HepG2 (cell line): ENCODE measurements around the gene IKZF5. TPM values are rescaled to one million over a fixed set of nuclear protein-coding genes. Genes with fewer than 3 reads are reported as not detected.

Experiments
- ARNTL ChIP-seq: sonication (generic); formaldehyde crosslinking; IDR thresholded peaks from 2 replicates; pipeline ENCODE4 v1.4.0; 2020; ENCODE audit warnings: mild to moderate bottlenecking, missing genetic modification reagents
- BORCS8-MEF2B ChIP-seq: sonication (generic); formaldehyde crosslinking; IDR thresholded peaks from 2 replicates; pipeline ENCODE4 v1.8.0; 2022; ENCODE audit warnings: mild to moderate bottlenecking, missing genetic modification reagents
- CREB1 ChIP-seq, 2 experiments: fragments of 450-650 bp in 1 of 2; IDR thresholded peaks; 2 replicates each; pipeline ENCODE4 v1.6.1; 2016 to 2017; ENCODE audit warnings: control low read depth in 1 of 2, mild to moderate bottlenecking in 1 of 2, missing compliant biosample characterization in 1 of 2, missing genetic modification characterization in 1 of 2
- DPF2 ChIP-seq: sonication (generic); formaldehyde crosslinking; IDR thresholded peaks from 2 replicates; pipeline ENCODE4 v1.4.0; 2020; ENCODE audit warnings: mild to moderate bottlenecking, low read depth, missing genetic modification reagents, borderline replicate concordance
- ESRRA ChIP-seq: sonication (generic); formaldehyde crosslinking; IDR thresholded peaks from 2 replicates; pipeline ENCODE4 v1.5.1; 2020; ENCODE audit warnings: mild to moderate bottlenecking, low read depth, missing genetic modification reagents
- HOXA3 ChIP-seq: sonication (generic); formaldehyde crosslinking; IDR thresholded peaks from 2 replicates; pipeline ENCODE4 v1.5.0; 2020; ENCODE audit warnings: missing genetic modification reagents
- KLF16 ChIP-seq, 2 experiments: sonication (generic) in 1 of 2; formaldehyde crosslinking in 1 of 2; IDR thresholded peaks; 2 replicates each; pipeline versions ENCODE4 v1.6.1 to v1.8.0; 2016 to 2023; ENCODE audit warnings: missing genetic modification reagents in 2 of 2, missing compliant biosample characterization in 1 of 2
- MYC ChIP-seq: sonication (generic); formaldehyde crosslinking; IDR thresholded peaks from 2 replicates; pipeline ENCODE4 v1.9.0; 2021; ENCODE audit warnings: missing genetic modification reagents, borderline replicate concordance
- NR2F6 ChIP-seq, 2 experiments: IDR thresholded peaks; 2 replicates each; pipeline ENCODE4 v1.6.1; 2016; ENCODE audit warnings: antibody characterized with exemption in 1 of 2, mild to moderate bottlenecking in 1 of 2
- RARG ChIP-seq: sonication (generic); formaldehyde crosslinking; IDR thresholded peaks from 2 replicates; pipeline ENCODE4 v1.4.0; 2020; ENCODE audit warnings: low read depth, mild to moderate bottlenecking, missing genetic modification reagents
- SOX13 ChIP-seq, 3 experiments: fragments of 450-650 bp in 1 of 3; sonication (generic) in 1 of 3; formaldehyde crosslinking in 1 of 3; IDR thresholded peaks in 2 of 3; conservative IDR thresholded peaks in 1 of 3; 2 replicates each; pipeline versions ENCODE4 v1.5.0 to v1.6.1; 2016 to 2020; ENCODE audit warnings: antibody characterized with exemption in 1 of 3, mild to moderate bottlenecking in 1 of 3, missing compliant biosample characterization in 1 of 3, missing genetic modification reagents in 1 of 3, moderate library complexity in 1 of 3
- TRIM22 ChIP-seq: fragments of 450-650 bp; IDR thresholded peaks from 2 replicates; pipeline ENCODE4 v1.6.1; 2017
- XBP1 ChIP-seq: sonication (generic); formaldehyde crosslinking; IDR thresholded peaks from 2 replicates; pipeline ENCODE4 v1.5.0; 2020; ENCODE audit warnings: missing genetic modification reagents
- YY1 ChIP-seq: IDR thresholded peaks from 2 replicates; pipeline ENCODE4 v1.6.1; 2011; ENCODE audit warnings: low read length, low read depth, moderate library complexity, mild to moderate bottlenecking; ENCODE audit not compliant: insufficient read depth, insufficient replicate concordance
- ZHX2 ChIP-seq, 2 experiments: sonication (generic) in 1 of 2; formaldehyde crosslinking in 1 of 2; IDR thresholded peaks; 2 replicates each; pipeline versions ENCODE4 v1.6.1 to v1.9.0; 2014 to 2022; ENCODE audit warnings: antibody characterized with exemption in 1 of 2, borderline replicate concordance in 1 of 2, inconsistent platforms in 1 of 2, low read depth in 1 of 2, missing genetic modification reagents in 1 of 2
- ZNF136 ChIP-seq: sonication (generic); formaldehyde crosslinking; IDR thresholded peaks from 2 replicates; pipeline ENCODE4 v1.8.1; 2022; ENCODE audit warnings: low read depth, mild to moderate bottlenecking, moderate library complexity, missing genetic modification reagents
- ZNF3 ChIP-seq: IDR thresholded peaks from 2 replicates; pipeline ENCODE4 v1.7.0; 2017; ENCODE audit warnings: inconsistent platforms
- polyA plus RNA-seq, 8 experiments: library from polyadenylated mRNA; depleted of rRNA in 3 of 8; stranded (reverse) in 7 of 8; unstranded in 1 of 8; fragments of >200 nt; fragmentation: Illumina TruSeq in 4 of 8; extraction: Trizol in 4 of 8; gene quantifications; 2 replicates each; pipeline versions ENCODE4 v1.2.1 to v1.2.3, GENCODE V29; 2011 to 2016; ENCODE audit warnings: low read depth in 4 of 8, missing spikeins in 1 of 8, mixed read lengths in 1 of 8; ENCODE audit not compliant: insufficient read depth in 1 of 8
- total RNA-seq, 5 experiments: library from RNA; depleted of rRNA; stranded (reverse); fragments of >200 nt; fragmentation: Illumina TruSeq; extraction: Trizol; gene quantifications; 2 replicates each; pipeline ENCODE4 v1.2.3, GENCODE V29; 2016; ENCODE audit warnings: low read depth in 1 of 5
- TF ChIP-seq, protein P1 (sequence below): IDR thresholded peaks from 2 replicates; pipeline ENCODE4 v1.6.1; 2016; ENCODE audit warnings: low read depth, control low read depth

Gene IKZF5
- total and polyA plus RNA-seq, 2 of the 13 experiments (the other 11 are each of a cell fraction or from before 2014, with no cell fraction given): 3.7 to 12.0 TPM

GRCh38 chr10:123035467-123036086, 27.0 kb upstream of the IKZF5 start (continued):
- TF ChIP-seq ESRRA (peak; percentile 85), ZHX2 (IDR thresholded peaks at IDR 0.05; ENCODE audit: low read depth) (no peak), ZHX2 (CRISPR knock-in tag; IDR thresholded peaks at IDR 0.05; ENCODE audit: borderline replicate concordance) (no peak), TRIM22 (no peak), NR2F6 (IDR thresholded peaks at IDR 0.05) (peak; percentile 81), NR2F6 (CRISPR knock-in tag; IDR thresholded peaks at IDR 0.05) (peak; percentile 90), HOXA3 (CRISPR knock-in tag) (peak; percentile 81), BORCS8-MEF2B (0 out of 2 replicates have a peak, but pooled peaks have one; percentile 30), SOX13 (IDR thresholded peaks at IDR 0.05) (0 out of 2 replicates have a peak, but pooled peaks have one; percentile 45), SOX13 (CRISPR knock-in tag; conservative IDR thresholded peaks at IDR 0.05 in 1 of 2, IDR thresholded peaks at IDR 0.05 in 1 of 2) (peak in 1 of 2 experiments; percentile 50; a peak in 1 of 4 replicates), ZNF3 (CRISPR knock-in tag) (peak; percentile 41; the same call in 1 of the 2 replicates), YY1 (peak; percentile 21), DPF2 (CRISPR knock-in tag) (0 out of 2 replicates have a peak, but pooled peaks have one; percentile 33), ZNF136 (CRISPR knock-in tag) (no peak), RARG (no peak), XBP1 (CRISPR knock-in tag) (no peak), KLF16 (CRISPR knock-in tag; IDR thresholded peaks at IDR 0.05) (0 out of 4 replicates have a peak, but pooled peaks of 1 of the 2 experiments have one; percentile 22), CREB1 (IDR thresholded peaks at IDR 0.05) (no peak), CREB1 (CRISPR knock-in tag; IDR thresholded peaks at IDR 0.05) (0 out of 2 replicates have a peak, but pooled peaks have one; percentile 38), MYC (CRISPR knock-in tag) (peak; percentile 44; the same call in 1 of the 2 replicates), ARNTL (CRISPR knock-in tag) (peak; percentile 37; the same call in 1 of the 2 replicates)
- TF ChIP-seq, protein P1, sequence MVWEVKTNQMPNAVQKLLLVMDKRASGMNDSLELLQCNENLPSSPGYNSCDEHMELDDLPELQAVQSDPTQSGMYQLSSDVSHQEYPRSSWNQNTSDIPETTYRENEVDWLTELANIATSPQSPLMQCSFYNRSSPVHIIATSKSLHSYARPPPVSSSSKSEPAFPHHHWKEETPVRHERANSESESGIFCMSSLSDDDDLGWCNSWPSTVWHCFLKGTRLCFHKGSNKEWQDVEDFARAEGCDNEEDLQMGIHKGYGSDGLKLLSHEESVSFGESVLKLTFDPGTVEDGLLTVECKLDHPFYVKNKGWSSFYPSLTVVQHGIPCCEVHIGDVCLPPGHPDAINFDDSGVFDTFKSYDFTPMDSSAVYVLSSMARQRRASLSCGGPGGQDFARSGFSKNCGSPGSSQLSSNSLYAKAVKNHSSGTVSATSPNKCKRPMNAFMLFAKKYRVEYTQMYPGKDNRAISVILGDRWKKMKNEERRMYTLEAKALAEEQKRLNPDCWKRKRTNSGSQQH (CRISPR knock-in tag): peak; percentile 39; the same call in 1 of the 2 replicates
